Endothelial cell (in vitro differentiated cells): Measurements from ENCODE around the gene KATNB1. TPM values are rescaled to one million over a fixed set of nuclear protein-coding genes. Genes with fewer than 3 reads are reported as not detected.

Source experiments
- DNase-seq: peaks from one replicate; pipeline ENCODE4 v3.0.0; 2021; ENCODE audit warnings: low spot score
- H3K27ac Mint-ChIP-seq: one replicate; pipeline ENCODE4 v1.8.0; 2021; ENCODE audit warnings: mixed read lengths, inconsistent platforms; ENCODE audit not compliant: unreplicated experiment
- H3K27me3 Mint-ChIP-seq: one replicate; pipeline ENCODE4 v1.8.0; 2021; ENCODE audit warnings: mild to moderate bottlenecking, moderate library complexity, mixed read lengths, inconsistent platforms; ENCODE audit not compliant: unreplicated experiment
- H3K36me3 Mint-ChIP-seq: one replicate; pipeline ENCODE4 v1.8.0; 2021; ENCODE audit warnings: mild to moderate bottlenecking, low read depth, mixed read lengths, inconsistent platforms; ENCODE audit not compliant: unreplicated experiment
- H3K4me1 Mint-ChIP-seq: one replicate; pipeline ENCODE4 v1.8.0; 2021; ENCODE audit warnings: mild to moderate bottlenecking, mixed read lengths, inconsistent platforms; ENCODE audit not compliant: unreplicated experiment
- H3K4me3 Mint-ChIP-seq: one replicate; pipeline ENCODE4 v1.8.0; 2021; ENCODE audit warnings: mild to moderate bottlenecking, mixed read lengths, inconsistent platforms; ENCODE audit not compliant: unreplicated experiment
- H3K9me3 Mint-ChIP-seq: one replicate; pipeline ENCODE4 v1.8.0; 2021; ENCODE audit warnings: mixed read lengths, inconsistent platforms; ENCODE audit not compliant: unreplicated experiment
- total RNA-seq: library from RNA; stranded (reverse); fragmentation: NEBNext Ultra II Directional; extraction: Animal tissue kit (Norgen Biotek cat#: 25700); gene quantifications from one replicate; pipeline ENCODE4 v1.2.1, GENCODE V29; 2021; ENCODE audit not compliant: unreplicated experiment
- TF ChIP-seq, protein P1 (sequence below): fragments of 200-600 bp; sonication (generic); IDR thresholded peaks from one replicate; pipeline ENCODE4 v1.5.0; 2021; ENCODE audit warnings: antibody characterized with exemption; ENCODE audit not compliant: unreplicated experiment

The KATNB1 gene
- total RNA-seq, 1 donor from 2014 or later = 29.2 TPM

DNA sequence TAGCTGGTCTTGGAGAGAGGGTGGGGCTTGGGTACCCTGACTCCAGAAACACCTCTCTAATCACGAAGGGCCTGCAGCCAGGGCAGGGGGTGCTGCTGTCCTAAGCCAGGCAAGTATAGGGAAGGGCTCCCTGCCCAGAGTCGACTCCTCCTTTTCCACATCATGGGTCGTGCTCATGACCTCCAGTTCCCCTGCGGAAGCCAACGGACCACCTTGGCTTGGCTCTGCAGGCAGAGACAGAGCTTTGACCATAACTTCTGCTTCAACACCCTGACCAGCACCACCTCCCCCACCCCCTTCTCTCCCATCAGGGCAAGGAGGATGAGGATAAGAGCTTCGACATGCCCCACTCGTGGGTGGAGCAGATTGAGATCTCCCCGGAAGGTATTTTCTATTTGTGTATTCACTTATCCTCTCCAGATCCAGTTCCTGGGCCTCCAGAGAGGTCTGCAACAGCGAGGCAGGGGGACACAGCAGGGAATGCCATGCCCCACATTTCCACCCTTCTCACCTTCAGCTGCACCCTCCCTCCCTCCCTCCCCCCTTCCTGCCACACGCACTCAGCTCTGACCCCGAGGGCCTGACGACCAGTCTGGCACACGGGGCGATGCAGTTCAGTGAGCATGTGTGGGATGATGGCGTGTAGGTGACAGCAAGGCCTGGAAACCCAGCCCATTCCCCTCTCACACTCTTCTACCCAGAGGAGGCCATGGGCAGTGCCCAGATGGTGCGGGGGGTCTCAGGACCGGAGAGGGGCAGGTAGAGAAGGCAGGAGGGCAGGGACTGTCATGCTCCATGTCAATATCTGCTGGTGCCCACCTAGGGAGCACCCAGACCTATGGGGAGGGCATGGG, 14.0 kb upstream of the KATNB1 start:
- Mint-ChIP-seq H3K4me1 (no peaks in the 10 kb centered on the region), H3K36me3 (no peaks in the 10 kb centered on the region), H3K4me3 (no peak overlapping the region), H3K27me3 (peaks cover 6% of the 10 kb centered on the region), H3K27ac (no peak overlapping the region), H3K9me3 (no peaks in the 10 kb centered on the region)
- TF ChIP-seq, protein P1, sequence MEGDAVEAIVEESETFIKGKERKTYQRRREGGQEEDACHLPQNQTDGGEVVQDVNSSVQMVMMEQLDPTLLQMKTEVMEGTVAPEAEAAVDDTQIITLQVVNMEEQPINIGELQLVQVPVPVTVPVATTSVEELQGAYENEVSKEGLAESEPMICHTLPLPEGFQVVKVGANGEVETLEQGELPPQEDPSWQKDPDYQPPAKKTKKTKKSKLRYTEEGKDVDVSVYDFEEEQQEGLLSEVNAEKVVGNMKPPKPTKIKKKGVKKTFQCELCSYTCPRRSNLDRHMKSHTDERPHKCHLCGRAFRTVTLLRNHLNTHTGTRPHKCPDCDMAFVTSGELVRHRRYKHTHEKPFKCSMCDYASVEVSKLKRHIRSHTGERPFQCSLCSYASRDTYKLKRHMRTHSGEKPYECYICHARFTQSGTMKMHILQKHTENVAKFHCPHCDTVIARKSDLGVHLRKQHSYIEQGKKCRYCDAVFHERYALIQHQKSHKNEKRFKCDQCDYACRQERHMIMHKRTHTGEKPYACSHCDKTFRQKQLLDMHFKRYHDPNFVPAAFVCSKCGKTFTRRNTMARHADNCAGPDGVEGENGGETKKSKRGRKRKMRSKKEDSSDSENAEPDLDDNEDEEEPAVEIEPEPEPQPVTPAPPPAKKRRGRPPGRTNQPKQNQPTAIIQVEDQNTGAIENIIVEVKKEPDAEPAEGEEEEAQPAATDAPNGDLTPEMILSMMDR = no peak
- no peak for DNase-seq

GRCh38 chr16:57722210-57722499, 13.4 kb upstream of the KATNB1 start:
- Mint-ChIP-seq H3K27ac (no peak overlapping the region), H3K4me1 (no peaks in the 10 kb centered on the region), H3K36me3 (no peaks in the 10 kb centered on the region), H3K4me3 (no peak overlapping the region), H3K27me3 (peaks cover 6% of the 10 kb centered on the region), H3K9me3 (no peaks in the 10 kb centered on the region)
- TF ChIP-seq, protein P1 = no peak
- no peak for DNase-seq

DNA sequence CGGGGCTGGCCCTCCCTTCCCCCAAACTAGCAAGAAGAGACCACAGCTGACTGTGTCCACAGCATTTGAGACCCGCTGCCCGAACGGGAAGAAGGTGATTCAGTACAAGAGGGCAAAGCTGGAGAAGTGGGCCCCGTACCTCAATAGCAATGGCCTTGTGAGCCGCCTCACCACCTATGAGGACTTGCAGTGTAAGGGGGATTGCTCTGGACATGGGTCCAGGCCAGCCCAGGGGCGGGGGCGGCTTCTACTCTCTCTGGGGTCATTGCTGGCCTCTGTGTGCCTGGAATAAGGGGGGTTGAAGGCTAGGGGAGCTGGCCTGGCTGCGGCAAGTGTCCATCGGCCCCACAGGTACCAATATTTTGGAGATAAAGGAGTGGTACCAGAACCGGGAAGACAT, 12.9 kb upstream of the KATNB1 start:
- H3K4me3 Mint-ChIP-seq = no peak overlapping the region
- TF ChIP-seq, protein P1 = no peak
- H3K27ac Mint-ChIP-seq = no peak overlapping the region
- no peaks in the 10 kb centered on the region for H3K36me3 Mint-ChIP-seq
- no peaks in the 10 kb centered on the region for H3K9me3 Mint-ChIP-seq
- H3K4me1 Mint-ChIP-seq = no peaks in the 10 kb centered on the region
- peaks cover 6% of the 10 kb centered on the region for H3K27me3 Mint-ChIP-seq
- no peak for DNase-seq

DNA sequence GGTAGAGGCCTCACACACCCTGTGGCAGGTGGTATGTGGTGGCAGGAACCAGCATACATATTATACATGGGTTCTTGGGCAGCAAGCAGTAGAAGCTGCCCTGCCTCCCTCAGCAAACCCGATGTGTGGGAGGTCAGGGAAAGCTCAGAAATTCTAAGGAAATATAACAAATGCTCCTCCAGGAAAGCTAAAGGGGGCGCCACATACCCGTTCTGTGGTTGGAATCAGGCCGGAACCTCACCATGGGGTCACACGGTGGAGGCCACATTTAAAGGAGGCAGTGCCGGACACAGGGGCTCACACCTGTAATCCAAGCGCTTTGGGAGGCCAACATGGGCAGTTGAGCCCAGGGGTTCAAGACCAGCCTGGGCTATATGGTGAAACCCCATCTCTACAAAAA, 12.4 kb upstream of the KATNB1 start:
- no peaks in the 10 kb centered on the region for H3K9me3 Mint-ChIP-seq
- peak; percentile 56 for DNase-seq
- TF ChIP-seq, protein P1 = peak; percentile 58
- peaks cover 6% of the 10 kb centered on the region for H3K27me3 Mint-ChIP-seq
- no peaks in the 10 kb centered on the region for H3K4me1 Mint-ChIP-seq
- H3K4me3 Mint-ChIP-seq = no peak overlapping the region
- no peaks in the 10 kb centered on the region for H3K36me3 Mint-ChIP-seq
- H3K27ac Mint-ChIP-seq = no peak overlapping the region

GRCh38 chr16:57724531-57724930, 11.0 kb upstream of the KATNB1 start:
- H3K9me3 Mint-ChIP-seq = no peaks in the 10 kb centered on the region
- peaks cover 4% of the 10 kb centered on the region for H3K27me3 Mint-ChIP-seq
- no peak overlapping the region for H3K4me3 Mint-ChIP-seq
- no peak overlapping the region for H3K27ac Mint-ChIP-seq
- no peaks in the 10 kb centered on the region for H3K36me3 Mint-ChIP-seq
- TF ChIP-seq, protein P1 = no peak
- no peaks in the 10 kb centered on the region for H3K4me1 Mint-ChIP-seq
- DNase-seq = no peak
